Brain pericyte (primary cell): ENCODE results near the gene TMEM9.

Experiments used
- DNase-seq: peaks from one replicate; pipeline ENCODE4 v3.0.0-alpha.2; 2012; ENCODE audit warnings: low read depth, low spot score

Gene TMEM9

GRCh38 chr1:201145816-201146215 lies 8.5 kb downstream of the TMEM9 start:
- no peak for DNase-seq

GRCh38 chr1:201145132-201145531 lies 9.1 kb downstream of the TMEM9 start:
- DNase-seq, result no peak

DNA sequence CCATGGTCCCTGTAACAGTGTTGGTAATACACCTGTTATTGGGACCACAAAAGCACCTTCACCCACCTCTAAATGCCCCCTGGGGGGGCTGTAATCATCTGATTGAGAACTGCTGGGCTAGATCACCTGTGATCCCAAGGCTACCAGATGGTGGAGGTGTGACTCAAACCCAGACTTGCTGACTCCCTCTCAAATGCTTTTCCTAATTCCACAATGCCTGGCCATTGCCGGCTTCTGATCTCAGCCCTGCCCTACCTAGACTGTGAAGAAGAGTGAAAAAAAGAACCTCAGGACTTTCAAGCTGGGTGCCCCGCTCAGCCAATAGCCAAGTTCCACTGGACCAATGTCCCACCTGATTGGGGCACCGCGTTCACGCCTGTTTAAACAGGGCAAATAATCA lies 9.6 kb downstream of the TMEM9 start:
- DNase-seq, result no peak

GRCh38 chr1:201143726-201144635 lies 10.3 kb downstream of the TMEM9 start:
- no peak for DNase-seq

DNA sequence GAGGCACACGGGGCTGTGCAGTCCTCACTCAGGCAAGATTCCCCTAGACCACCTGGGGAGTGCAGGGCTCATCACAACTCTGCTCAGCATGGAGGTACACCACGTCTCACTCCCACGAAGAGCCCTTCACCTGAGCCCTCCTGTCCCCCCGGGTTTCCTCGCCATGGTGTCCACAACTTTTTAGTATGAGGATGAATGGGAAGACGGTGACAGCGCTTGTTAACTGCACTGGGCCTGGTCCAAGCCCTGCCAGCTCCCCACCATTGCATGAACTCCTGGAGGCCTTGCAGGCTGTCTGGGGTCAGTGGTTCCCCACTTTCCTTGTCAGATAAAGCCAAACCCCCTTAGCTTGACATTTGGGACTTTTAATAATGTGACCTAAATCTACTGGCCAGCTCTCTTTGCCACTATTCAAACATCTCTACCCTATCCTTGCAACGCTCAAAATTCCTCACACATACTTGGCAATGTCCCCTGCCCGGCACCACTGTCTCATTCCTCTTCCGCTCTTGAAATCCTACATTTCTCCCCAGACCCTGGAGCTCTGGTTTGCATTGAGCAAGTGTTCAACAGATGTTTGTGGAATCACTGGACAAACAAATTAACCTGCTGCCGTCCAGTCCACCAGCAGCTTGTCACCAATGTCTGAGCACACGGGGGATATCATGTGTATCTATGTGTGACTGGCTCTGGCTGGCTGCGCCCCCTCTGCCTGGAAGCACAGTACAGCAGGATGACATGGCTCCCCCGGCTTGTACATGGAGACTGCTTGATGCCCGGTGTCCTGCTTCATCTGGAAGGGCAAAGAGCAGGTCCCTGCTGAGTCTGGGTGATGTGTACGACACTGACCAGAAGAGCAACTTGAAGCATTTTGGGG lies 11.2 kb downstream of the TMEM9 start:
- no peak for DNase-seq

DNA sequence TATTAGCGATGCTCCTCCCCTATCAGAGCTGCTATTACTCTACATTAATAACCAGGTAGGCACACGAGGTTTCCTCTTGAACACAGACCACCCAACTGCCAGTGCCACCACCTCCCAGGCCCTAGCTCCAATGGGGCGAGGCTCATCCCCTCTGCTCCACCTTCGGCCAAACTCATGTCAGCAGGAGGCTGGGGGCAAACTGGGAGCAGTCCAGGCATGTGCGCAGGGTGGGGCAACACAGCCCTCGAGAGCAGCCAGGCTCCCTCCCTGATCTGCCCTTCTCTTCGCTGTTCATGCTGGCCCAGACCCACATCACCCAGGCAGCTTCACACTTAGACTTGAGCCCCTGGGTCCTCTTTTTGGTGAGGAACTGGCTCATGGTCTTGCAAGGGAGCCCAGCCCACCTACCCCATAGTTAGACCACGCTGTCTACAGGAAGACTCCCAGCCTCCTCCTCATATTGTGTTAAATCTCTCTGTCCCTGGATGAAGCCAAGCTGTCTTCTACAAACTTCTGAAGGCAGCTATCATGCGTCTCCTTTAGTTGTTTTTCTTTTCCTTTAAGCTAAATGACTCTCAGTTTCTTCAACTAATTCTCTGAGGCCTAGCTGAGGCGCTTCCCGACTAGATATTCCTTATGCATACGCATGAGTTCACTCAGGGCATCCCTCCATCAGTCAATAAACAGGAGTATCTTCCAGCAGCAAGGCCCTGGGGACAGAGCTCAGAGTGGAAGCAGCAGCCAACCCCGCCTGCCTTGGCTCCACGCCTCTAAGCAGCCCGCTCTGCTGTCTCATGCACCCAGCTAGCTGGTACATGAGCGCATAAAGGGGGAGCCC lies 12.0 kb downstream of the TMEM9 start:
- DNase-seq, result no peak

DNA sequence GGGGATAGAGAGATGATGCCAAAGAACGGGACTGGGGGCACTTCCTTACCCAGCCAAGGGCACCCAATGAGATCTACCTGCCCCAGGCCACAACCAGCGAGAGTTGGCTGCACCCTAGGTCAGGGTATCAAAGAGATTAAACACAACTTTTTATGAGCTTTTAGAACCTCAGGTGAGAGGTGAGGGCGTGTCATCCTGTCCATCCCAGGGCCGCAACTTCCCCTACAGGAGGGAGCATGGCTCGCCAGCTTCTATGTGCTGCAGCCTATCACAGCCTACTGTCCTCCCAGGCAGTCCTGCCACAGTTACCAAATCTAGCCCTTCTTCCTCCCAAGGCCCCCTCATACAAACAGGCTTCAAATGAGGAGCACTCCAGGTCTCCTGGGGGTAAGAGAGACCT lies 12.9 kb downstream of the TMEM9 start:
- DNase-seq, result no peak

DNA sequence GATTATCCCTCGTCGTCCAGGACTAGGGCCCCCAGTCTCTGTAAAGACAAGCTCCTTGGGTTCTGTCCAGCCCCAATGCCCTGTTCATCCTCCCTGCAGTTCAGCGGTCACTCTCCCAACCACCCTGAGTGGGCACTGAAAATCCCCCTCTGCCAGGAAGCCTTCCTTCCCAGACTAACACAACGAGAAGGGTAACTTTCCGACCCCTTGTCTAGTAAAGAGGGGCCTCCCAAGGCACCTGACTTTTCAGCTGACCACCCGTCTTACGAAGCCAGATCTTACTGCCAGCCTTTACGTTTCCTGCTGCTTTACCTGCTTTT lies 13.4 kb downstream of the TMEM9 start:
- DNase-seq, result no peak

- DNase-seq, result no peak
Observed at GRCh38 chr1:201140235-201140940, 13.9 kb downstream of the TMEM9 start.

GRCh38 chr1:201139756-201140155 lies 14.5 kb downstream of the TMEM9 start:
- DNase-seq, result no peak

- DNase-seq, result no peak
Observed at GRCh38 chr1:201139306-201139705, 15.0 kb downstream of the TMEM9 start.

GRCh38 chr1:201138311-201138840 lies 15.9 kb downstream of the TMEM9 start:
- DNase-seq, result no peak

- peak; percentile 46 for DNase-seq
Observed at GRCh38 chr1:201137579-201138310, 16.5 kb downstream of the TMEM9 start.

DNA sequence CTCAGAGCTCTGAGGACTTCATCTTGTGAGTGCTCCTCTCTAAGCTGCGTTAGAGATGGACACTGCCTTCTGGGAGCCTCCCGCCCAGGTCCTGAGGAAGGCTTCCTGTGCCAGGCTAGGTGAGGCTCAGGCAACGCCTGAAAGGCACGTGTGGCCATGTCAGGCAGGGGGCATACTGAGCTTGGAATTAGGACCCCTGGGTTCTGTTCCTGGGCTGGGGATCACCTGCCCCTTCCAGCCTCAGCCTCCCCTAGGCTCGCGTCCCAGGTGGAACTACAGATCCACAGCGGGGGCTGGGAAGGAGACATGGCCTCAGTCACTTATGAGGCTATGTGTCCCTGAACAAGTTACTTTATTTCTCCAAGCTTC lies 17.3 kb downstream of the TMEM9 start:
- DNase-seq, result no peak

- no peak for DNase-seq
Observed at GRCh38 chr1:201136355-201137023, 17.8 kb downstream of the TMEM9 start.

DNA sequence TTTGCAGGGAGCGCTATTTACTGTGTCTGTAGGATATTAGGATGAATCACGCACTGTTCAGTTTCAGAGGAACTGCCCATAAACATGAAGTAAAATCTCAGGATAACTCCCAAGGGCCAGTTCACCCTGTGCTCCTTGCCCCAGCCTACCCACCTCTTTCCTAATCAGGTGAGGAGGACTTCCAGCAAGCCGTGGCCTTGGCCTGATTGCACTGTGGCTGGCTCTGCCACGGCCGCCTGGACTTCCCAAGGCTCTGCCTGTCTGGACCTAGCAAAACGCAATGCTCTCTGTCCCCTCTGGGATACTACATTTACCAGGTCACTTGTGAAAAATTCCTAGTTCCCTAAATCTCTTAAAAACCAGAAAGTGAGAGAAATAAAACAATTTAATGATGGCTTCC lies 19.9 kb downstream of the TMEM9 start:
- no peak for DNase-seq

GRCh38 chr1:201131398-201131797 lies 22.9 kb downstream of the TMEM9 start:
- DNase-seq, result no peak

GRCh38 chr1:201128962-201129361 lies 25.3 kb downstream of the TMEM9 start:
- DNase-seq, result no peak

GRCh38 chr1:201128476-201128875 lies 25.8 kb downstream of the TMEM9 start:
- no peak for DNase-seq
